ENCODE results near the gene ZNF280A.
"Not testable (repeated sequence)": the region's sequence is repeated elsewhere in the genome, so short reads cannot be mapped to it uniquely, and the experiment has no call there.

Gene ZNF280A

GRCh38 chr22:22510833-22511232 is 9.2 kb downstream of the ZNF280A start:
- not testable (repeated sequence) for FAIRE-seq

DNA sequence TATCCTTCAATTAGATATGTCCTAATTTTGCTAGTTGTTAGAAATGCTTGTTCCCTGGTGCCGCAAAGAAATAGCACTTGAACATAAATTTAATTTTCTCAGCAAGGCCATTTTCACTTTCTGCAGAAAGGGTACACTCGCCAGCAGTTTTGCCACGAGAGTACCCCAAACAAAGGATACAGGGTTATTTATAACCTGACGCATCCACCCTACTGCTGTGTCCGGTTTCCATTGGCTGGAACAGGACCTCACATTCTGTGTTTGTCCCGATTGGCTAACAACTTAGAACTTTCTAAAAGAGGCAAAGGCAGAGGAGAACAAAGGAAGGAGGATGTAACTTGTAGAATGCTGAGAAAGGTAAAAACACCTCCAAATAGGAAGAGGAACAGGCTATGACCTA is 10.2 kb downstream of the ZNF280A start:
- not testable (repeated sequence) for FAIRE-seq

DNA sequence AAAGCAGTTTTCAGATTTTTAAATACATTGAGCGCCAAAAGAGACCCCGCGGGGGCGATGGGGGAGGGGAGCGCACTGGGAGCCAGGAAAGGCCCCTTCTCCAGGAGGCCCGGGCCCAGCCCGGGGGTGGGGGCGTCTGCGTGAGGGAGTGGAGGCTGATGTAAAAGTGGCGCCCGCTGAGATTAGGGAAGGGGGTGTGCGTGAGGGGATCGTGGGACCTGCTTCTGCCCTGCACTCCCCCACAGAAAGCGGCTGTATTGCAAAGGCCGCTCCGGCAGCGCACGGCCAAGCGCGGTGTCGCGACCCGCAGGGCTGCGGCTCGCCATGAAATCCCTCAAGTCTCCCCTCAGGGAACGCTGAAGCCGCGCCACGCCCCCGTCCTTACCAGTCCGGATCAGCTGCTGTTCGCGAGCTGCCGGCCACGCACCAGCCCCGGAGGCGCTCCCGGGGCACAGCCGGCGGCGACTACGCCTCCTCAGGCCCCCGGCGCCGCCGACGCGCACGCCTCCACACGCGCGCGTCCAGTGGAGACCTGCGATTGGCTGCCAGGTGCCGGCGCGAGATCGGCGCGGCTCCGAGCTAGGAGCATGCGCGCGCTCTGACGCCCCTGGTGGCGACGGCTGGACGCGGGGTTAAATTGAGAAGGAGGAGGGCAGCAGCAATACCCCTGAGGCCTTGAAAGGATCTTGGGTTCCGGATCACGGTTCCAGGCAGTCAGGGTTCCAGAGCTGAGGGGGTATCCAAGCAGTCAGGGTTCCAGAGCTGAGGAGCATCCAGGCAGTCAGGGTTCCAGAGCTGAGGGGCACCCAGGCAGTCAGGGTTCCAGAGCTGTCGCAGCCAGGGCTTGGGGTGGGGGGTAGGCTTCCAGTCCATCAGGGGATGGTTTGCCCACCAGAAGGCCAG is 11.5 kb downstream of the ZNF280A start, which contains the start of gene ZNF280B:
Gene ZNF280B, minus strand, starts transcription at position 469 of the 903 bp plus-strand sequence. CDS start 19,344 bp downstream, outside the sequence.
- FAIRE-seq: no peak

- FAIRE-seq: no peak
These were observed 12.3 kb downstream of the ZNF280A start for GRCh38 chr22:22507743-22508273.

DNA sequence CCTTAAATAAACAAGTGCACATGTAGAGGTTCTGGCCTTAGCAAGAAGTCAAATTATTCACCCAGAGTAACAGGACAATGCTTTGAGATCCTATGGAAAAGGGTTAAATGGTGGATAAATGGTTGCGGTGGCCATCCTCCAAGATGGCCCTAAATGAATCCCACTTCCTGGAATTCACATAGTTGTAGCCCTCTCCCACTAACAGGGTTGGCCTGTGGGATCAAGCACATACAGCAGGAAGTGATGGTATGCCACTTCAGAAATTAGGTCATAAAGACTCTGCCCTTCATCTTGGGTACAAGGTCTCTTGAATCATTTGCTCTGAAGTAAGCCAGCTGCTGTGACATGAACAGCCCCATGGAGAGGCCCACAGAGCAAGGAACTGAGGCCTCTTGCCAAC is 13.3 kb downstream of the ZNF280A start:
- FAIRE-seq: no peak

GRCh38 chr22:22498267-22498666 is 21.8 kb downstream of the ZNF280A start:
- FAIRE-seq: no peak

GRCh38 chr22:22491589-22491988 is 28.5 kb downstream of the ZNF280A start:
- not testable (repeated sequence) for FAIRE-seq

- FAIRE-seq: no peak
These were observed 31.3 kb downstream of the ZNF280A start for GRCh38 chr22:22488736-22489135.

GRCh38 chr22:22487869-22488597 is 32.0 kb downstream of the ZNF280A start:
- no peak for FAIRE-seq

DNA sequence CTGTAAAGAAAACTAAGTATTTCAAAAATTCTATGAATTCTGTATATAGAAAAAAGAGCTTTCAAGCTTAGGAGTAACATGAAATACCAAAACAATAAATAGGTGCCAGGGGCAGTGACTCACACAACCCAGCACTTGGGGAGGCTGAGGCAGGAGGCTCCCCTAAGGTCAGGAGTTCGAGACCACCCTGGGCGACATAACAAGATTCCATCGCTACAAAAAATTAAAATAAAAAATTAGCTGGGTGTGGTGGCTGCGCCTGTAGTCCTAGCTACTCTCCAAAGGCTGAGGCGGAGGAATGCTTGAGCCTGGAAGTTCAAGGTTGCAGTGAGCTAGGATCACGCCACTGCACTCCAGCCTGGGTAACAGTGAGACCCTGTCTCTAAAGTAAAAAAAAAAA is 33.0 kb downstream of the ZNF280A start:
- no peak for FAIRE-seq

DNA sequence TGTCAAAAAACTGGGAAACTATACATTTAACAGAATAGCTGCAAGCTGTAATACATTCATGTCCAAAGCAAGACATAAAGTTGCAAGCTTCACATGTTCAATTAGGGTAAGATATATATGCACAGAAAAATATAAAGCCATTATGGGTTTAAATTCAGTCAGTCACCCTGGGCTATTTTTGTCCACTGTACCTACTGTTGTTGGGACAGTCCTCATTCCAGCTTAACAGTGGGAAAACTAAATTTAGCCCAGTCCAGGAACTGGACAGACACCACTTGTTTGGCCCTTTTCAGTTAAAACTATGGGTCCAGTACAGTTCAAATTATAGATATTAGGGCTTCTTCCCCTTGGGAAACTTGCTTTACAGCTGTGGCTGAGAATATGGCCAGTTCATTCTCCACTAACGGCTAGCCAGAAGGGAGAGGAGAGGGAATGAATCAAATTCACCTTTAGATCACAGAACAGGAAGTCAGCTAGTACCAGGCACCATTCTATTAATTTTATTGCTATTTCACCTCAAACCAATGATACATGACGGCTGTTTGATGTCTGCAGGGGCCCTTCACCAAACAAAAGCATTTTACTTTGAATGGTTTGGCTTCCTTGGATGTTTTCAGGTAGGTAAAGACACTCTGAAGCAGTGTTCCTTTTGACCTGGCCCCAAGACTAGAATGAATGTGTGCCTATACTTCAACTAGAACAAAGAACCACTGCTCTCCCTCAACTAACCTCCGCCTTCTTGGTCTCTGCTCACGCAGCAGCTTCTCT is 33.8 kb downstream of the ZNF280A start:
- FAIRE-seq: no peak

- no peak for FAIRE-seq
These were observed 34.5 kb downstream of the ZNF280A start for GRCh38 chr22:22485524-22485923.

DNA sequence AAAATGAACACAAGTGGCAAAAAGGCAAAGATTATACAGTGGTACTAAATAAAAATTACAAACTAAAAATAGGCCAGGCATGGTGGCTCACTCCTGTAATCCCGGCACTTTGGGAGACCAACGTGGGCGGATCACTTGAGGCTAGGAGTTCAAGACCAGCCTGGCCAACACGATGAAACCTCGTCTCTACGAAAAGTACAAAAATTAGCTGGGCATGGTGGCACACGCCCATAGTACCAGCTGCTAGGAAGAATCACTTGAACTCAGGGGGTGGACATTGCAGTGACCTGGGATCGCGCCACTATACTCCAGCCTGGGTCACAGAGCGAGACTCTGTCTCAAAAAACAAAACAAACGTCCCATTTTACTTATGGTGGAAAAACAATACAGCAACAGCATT is 36.0 kb downstream of the ZNF280A start:
- FAIRE-seq: no peak

DNA sequence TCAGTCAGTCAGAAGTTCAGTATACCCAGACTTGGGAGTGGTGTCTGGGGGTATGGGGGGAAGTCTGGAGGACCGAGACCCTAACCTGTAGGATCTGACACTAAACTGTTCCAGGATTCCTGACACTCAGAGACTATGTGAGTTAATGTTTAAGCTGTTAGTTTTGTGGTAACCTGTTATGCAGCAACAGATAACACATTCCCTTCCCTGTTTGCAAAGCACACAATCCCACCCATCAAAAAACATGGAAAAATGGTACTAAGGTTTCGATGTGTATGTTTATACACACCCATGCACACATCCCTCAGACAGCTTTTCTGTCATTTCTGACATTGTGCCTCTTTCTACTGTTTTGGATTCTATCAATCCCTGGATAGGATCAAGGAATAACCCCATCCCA is 39.1 kb downstream of the ZNF280A start:
- FAIRE-seq: no peak

GRCh38 chr22:22479999-22480532 is 40.0 kb downstream of the ZNF280A start:
- no peak for FAIRE-seq

- no peak for FAIRE-seq
These were observed 41.0 kb downstream of the ZNF280A start for GRCh38 chr22:22479116-22479515.

- FAIRE-seq: no peak
These were observed 41.6 kb downstream of the ZNF280A start for GRCh38 chr22:22478470-22478869.

GRCh38 chr22:22474733-22475132 is 45.3 kb downstream of the ZNF280A start:
- no peak for FAIRE-seq

DNA sequence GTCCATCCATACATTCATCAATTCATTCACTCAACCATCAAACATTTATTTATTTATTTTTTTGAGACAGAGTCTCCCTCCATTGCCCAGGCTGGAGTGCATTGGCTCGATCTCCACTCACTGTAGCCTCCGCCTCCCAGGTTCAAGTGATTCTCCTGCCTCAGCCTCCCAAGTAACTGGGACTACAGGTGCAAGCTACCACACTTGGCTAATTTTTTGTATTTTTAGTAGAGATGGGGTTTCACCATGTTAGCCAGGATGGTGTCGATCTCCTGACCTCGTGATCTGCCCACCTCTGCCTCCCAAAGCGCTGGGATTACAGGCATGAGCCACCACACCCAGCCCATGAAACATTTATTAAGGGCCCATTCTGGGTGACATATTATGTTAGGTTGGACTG is 49.0 kb downstream of the ZNF280A start:
- not testable (repeated sequence) for FAIRE-seq

- FAIRE-seq: no peak
These were observed 50.5 kb downstream of the ZNF280A start for GRCh38 chr22:22469527-22469926.

DNA sequence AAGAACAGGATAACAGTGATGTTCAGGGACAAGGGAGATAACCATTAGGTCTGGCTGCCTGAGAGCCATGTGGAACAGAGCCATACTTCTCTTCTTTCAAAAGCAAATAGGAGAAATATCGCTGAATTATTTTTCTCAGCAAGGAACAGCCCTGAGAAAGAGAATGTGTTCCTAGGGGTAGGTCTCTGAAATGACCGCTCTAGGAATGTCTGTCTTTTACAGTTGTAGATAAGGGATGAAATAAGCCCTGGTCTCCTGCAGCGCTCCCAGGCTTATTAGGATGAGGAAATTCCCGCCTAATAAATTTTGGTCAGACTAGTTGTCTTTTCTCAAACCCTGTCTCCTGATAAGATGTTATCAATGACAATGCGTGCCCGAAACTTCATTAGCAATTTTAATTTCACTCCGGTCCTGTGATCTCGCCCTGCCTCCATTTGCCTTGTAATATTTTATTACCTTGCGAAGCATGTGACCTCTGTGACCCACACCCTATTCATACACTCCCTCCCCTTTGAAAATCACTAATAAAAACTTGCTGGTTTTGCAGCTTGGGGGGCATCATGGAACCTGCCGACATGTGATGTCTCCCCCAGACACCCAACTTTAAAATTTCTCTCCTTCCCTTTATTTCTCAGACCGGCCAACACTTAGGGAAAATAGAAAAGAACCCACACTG is 51.1 kb downstream of the ZNF280A start:
- not testable (repeated sequence) for FAIRE-seq

DNA sequence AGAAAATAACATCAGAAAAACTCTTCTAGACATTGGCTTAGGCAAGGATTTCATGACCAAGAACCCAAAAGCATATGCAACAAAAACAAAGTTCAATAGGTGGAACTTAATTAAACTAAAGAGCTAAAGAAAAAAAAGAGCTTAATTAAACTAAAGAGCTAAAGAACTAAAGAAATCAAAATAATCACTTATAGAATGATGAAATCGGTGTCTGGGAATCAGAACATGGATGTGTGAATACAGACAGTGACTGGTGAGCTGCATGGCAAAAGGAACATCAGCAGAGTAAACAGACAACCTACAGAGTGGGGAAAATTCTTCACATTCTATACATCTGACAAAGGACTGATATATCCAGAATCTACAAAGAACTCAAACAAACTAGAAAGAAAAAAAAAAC is 53.0 kb downstream of the ZNF280A start:
- FAIRE-seq: no peak

Measured in TTC549 (cell line).